CD14-positive monocyte (primary cell): ENCODE data around the gene SMCHD1. TPM values are rescaled to one million over a fixed set of nuclear protein-coding genes. Genes with fewer than 3 reads are reported as not detected.

Source experiments
- DNase-seq, 3 donors: peaks; one replicate each; pipeline ENCODE4 v3.0.0-alpha.2; 2011 to 2022
- H2AFZ ChIP-seq: 2 replicates; pipeline ENCODE4 v1.6.0; 2012; ENCODE audit warnings: mild to moderate bottlenecking, low read depth, low read length, inconsistent platforms; ENCODE audit not compliant: insufficient read depth, poor library complexity, severe bottlenecking
- H3K27ac ChIP-seq, 2 donors: 1 replicate in 1 of 2; 2 replicates in 1 of 2; pipeline ENCODE4 v1.5.1; 2012 to 2013; ENCODE audit warnings: low read length in 2 of 2, control low read depth in 1 of 2, inconsistent platforms in 1 of 2, low read depth in 1 of 2, mild to moderate bottlenecking in 1 of 2
- H3K27me3 ChIP-seq, 2 donors: one replicate each; pipeline versions ENCODE4 v1.6.0 to v1.6.1; 2011 to 2013; ENCODE audit warnings: low read length in 2 of 2; ENCODE audit not compliant: control insufficient read depth in 2 of 2, insufficient read depth in 2 of 2
- H3K36me3 ChIP-seq, 2 donors: replicated peaks in 1 of 2; 1 replicate in 1 of 2; 2 replicates in 1 of 2; pipeline versions ENCODE4 v1.5.1 to v1.6.1; 2012 to 2013; ENCODE audit warnings: low read length in 2 of 2, control low read depth in 1 of 2, inconsistent platforms in 1 of 2, mild to moderate bottlenecking in 1 of 2; ENCODE audit not compliant: insufficient read depth in 2 of 2, control insufficient read depth in 1 of 2
- H3K4me1 ChIP-seq, 2 donors: 1 replicate in 1 of 2; 2 replicates in 1 of 2; pipeline versions ENCODE4 v1.5.1 to v1.6.1; 2012 to 2013; ENCODE audit warnings: low read length in 2 of 2, control low read depth in 1 of 2, inconsistent platforms in 1 of 2, mild to moderate bottlenecking in 1 of 2, moderate library complexity in 1 of 2; ENCODE audit not compliant: insufficient read depth in 2 of 2, control insufficient read depth in 1 of 2
- H3K4me2 ChIP-seq: replicated peaks from 2 replicates; pipeline ENCODE3; 2012; ENCODE audit warnings: low read length, moderate library complexity, mild to moderate bottlenecking; ENCODE audit not compliant: poor library complexity, severe bottlenecking; ENCODE audit errors: extremely low read depth
- H3K4me3 ChIP-seq, 3 experiments: fragments of 200-600 bp in 1 of 3; sonication (generic) in 1 of 3; replicated peaks in 1 of 3; 1 replicate in 2 of 3; 2 replicates in 1 of 3; pipeline ENCODE4 v1.5.1; 2011 to 2013; ENCODE audit warnings: low read length in 3 of 3, mild to moderate bottlenecking in 3 of 3, control low read depth in 2 of 3, low read depth in 2 of 3, inconsistent platforms in 1 of 3, moderate library complexity in 1 of 3
- H3K79me2 ChIP-seq: 2 replicates; pipeline ENCODE4 v1.6.0; 2012; ENCODE audit warnings: mild to moderate bottlenecking, control low read depth, inconsistent platforms, low read length, moderate library complexity; ENCODE audit not compliant: insufficient read depth
- H3K9ac ChIP-seq: 2 replicates; pipeline ENCODE4 v1.6.0; 2017; ENCODE audit warnings: low read length, mild to moderate bottlenecking; ENCODE audit not compliant: insufficient read depth, poor library complexity, severe bottlenecking
- H3K9me3 ChIP-seq, 2 donors: replicated peaks in 1 of 2; 1 replicate in 1 of 2; 2 replicates in 1 of 2; pipeline versions ENCODE4 v1.5.1 to v1.6.1; 2012 to 2013; ENCODE audit warnings: low read length in 2 of 2, control low read depth in 1 of 2; ENCODE audit not compliant: control insufficient read depth in 1 of 2, insufficient read depth in 1 of 2
- H4K20me1 ChIP-seq: 2 replicates; pipeline ENCODE4 v1.6.0; 2012; ENCODE audit warnings: mild to moderate bottlenecking, low read length, control low read depth, moderate library complexity; ENCODE audit not compliant: insufficient read depth
- H3K27ac Mint-ChIP-seq, 7 donors: one replicate each; pipeline ENCODE4 v1.8.0; 2020; ENCODE audit warnings: mild to moderate bottlenecking in 7 of 7, mixed read lengths in 7 of 7, moderate library complexity in 6 of 7, inconsistent platforms in 2 of 7
- H3K27me3 Mint-ChIP-seq, 3 donors: one replicate each; pipeline ENCODE4 v1.8.0; 2021 to 2022; ENCODE audit warnings: low read depth in 3 of 3, mild to moderate bottlenecking in 3 of 3, mixed read lengths in 3 of 3, moderate library complexity in 3 of 3, inconsistent platforms in 1 of 3
- H3K36me3 Mint-ChIP-seq, 2 donors: one replicate each; pipeline ENCODE4 v1.8.0; 2020; ENCODE audit warnings: mixed read lengths in 2 of 2, inconsistent platforms in 1 of 2, mild to moderate bottlenecking in 1 of 2
- H3K4me1 Mint-ChIP-seq: one replicate; pipeline ENCODE4 v1.8.0; 2020; ENCODE audit warnings: mild to moderate bottlenecking, mixed read lengths
- H3K4me3 Mint-ChIP-seq, 2 donors: one replicate each; pipeline ENCODE4 v1.8.0; 2020; ENCODE audit warnings: mild to moderate bottlenecking in 2 of 2, mixed read lengths in 2 of 2, moderate library complexity in 1 of 2
- H3K9me3 Mint-ChIP-seq, 7 donors: one replicate each; pipeline ENCODE4 v1.8.0; 2020 to 2022; ENCODE audit warnings: mixed read lengths in 7 of 7, mild to moderate bottlenecking in 6 of 7, moderate library complexity in 6 of 7, inconsistent platforms in 2 of 7
- CTCF ChIP-seq: fragments of 200-600 bp; IDR thresholded peaks from one replicate; pipeline ENCODE4 v1.8.0; 2022; ENCODE audit warnings: antibody characterized with exemption, mild to moderate bottlenecking
- WGBS: methylation state at CpG from one replicate; pipeline ENCODE4 v1.1.5; 2013; ENCODE audit warnings: missing lambda C conversion rate; ENCODE audit not compliant: insufficient coverage; 5-methylcytosine and 5-hydroxymethylcytosine counted together
- intact Hi-C, 2 donors: fragments of 100-400 bp; cut with micrococcal nuclease; formaldehyde crosslinking; loops; one replicate each; pipeline versions ENCODE4 v1.15.0 to v1.15.1; 2023
- polyA plus RNA-seq, 3 donors: library from polyadenylated mRNA; depleted of rRNA in 1 of 3; unstranded in 2 of 3; stranded (reverse) in 1 of 3; fragments of 300-500 nt in 2 of 3; fragments of >200 nt in 1 of 3; fragmentation: Illumina TruSeq in 2 of 3; gene quantifications; 1 replicate in 2 of 3; 2 replicates in 1 of 3; pipeline ENCODE4 v1.2.3, GENCODE V29; 2012 to 2021
- small RNA-seq: library from RNA; depleted of rRNA; stranded (forward); fragments of <200 nt; gene quantifications from one replicate; pipeline ENCODE3, GENCODE V24; 2012; ENCODE audit warnings: low read depth; ENCODE audit not compliant: insufficient read length

Gene SMCHD1
- polyA plus RNA-seq, 3 donors = 12.7 to 45.5 (median 16.8) TPM

DNA sequence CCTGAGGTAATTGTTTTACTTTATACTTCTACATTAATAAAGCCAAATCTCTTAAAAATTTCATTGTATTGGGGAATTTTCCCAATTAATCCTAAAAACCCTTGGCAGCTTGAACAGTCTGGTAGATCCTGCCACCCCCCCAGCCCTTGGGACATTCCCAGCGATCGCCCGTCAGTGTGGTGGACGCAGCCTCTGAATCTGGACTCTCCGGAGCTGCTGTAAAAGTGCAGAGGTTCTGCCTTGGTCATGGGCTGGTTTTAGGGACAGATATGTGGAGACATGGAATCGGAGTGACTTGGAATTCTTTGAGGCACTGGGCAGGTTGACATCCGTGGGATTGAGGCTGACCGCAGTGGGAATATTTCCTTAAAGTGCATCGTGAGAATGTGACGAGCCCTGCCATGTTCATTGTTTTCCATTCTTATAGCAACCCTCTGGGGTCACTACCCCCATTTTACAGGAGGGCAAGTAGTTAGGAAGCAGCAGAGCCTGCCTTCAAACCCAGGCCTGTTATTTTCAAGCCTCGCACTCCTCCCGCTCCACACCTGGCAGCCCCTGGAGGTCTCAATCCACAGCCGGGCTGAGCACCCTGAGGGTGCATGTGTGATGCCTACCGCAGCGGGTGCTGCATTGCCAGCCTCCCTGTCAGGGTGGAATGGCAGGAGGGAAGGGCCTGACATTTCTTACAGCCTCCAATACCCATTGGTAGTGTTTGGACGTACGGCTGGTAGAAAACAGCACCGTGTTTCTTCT, 197.8 kb downstream of the SMCHD1 start:
- peaks cover 98% of the 10 kb centered on the region for H4K20me1 ChIP-seq
- H3K4me1 ChIP-seq = peaks cover 79 to 92% of the 10 kb centered on the region in 2 donors
- H3K4me3 Mint-ChIP-seq = no peak overlapping the region
- H3K36me3 ChIP-seq = peaks cover 45 to 59% of the 10 kb centered on the region in 2 donors
- no peak for DNase-seq
- H3K9me3 Mint-ChIP-seq = no peaks in the 10 kb centered on the region
- no peak overlapping the region for H3K4me3 ChIP-seq
- no peak overlapping the region for H3K4me2 ChIP-seq
- peaks cover 88% of the 10 kb centered on the region for H3K4me1 Mint-ChIP-seq
- intact Hi-C loops = no loop called here
- no peak overlapping the region for H2AFZ ChIP-seq
- no peak overlapping the region for H3K9ac ChIP-seq
- peak overlapping the region; percentile 36 to 98 for H3K27ac ChIP-seq
- WGBS = 100% methylated on average over 4 of the region's 18 CpGs
- H3K36me3 Mint-ChIP-seq = peaks cover 59 to 73% of the 10 kb centered on the region in 2 donors
- no peak for TF ChIP-seq CTCF
- H3K27me3 Mint-ChIP-seq = peaks cover 0 to 2% (median 0%) of the 10 kb centered on the region in 3 donors
- H3K27me3 ChIP-seq = no peaks in the 10 kb centered on the region
- H3K27ac Mint-ChIP-seq = no peak overlapping the region
- peaks cover 81% of the 10 kb centered on the region for H3K79me2 ChIP-seq
- H3K9me3 ChIP-seq = no peaks in the 10 kb centered on the region

DNA sequence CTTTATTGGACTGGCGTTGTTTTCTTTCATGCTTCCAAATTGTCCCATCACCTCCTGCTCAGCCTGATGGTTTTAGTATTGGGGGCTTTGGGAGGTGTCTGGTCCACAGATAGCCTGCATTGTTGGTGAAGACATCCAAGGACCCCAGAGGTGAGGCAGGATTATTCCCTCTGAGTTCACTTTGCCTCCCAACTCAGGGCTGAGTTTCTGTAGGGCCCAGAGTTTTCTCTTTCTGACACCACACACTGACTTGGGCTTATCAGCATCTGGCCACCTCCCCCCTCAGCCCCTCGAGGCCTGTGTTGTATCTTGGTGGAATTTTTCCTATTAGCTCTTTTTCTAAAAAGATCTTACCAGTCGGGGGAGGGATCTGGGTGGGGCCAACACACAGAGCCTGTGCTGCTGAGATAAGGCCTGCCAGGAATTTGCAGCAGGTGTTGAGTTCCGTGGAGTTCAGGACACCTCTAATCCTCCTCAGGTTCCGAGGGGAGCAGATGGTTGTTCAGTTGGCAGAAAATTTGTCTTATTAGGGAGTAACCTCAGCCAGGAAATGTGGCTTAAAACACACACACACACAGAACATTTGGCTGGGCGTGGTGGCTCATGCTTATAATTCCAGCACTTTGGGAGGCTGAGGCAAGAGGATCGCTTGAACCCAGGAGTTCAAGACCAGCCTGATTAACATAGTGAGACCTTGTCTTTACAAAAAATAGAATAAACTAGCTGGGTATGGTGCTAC, 198.6 kb downstream of the SMCHD1 start:
- H3K27me3 ChIP-seq = no peaks in the 10 kb centered on the region
- peak overlapping the region; percentile 54 to 96 (median 84) for H3K27ac Mint-ChIP-seq
- peaks cover 87% of the 10 kb centered on the region for H3K4me1 Mint-ChIP-seq
- intact Hi-C loops = no loop called here
- H3K27ac ChIP-seq = peak overlapping the region; percentile 36 to 98
- H3K36me3 ChIP-seq = peaks cover 45 to 59% of the 10 kb centered on the region in 2 donors
- H2AFZ ChIP-seq = no peak overlapping the region
- DNase-seq = no peak
- no peaks in the 10 kb centered on the region for H3K9me3 ChIP-seq
- H3K4me1 ChIP-seq = peaks cover 81 to 93% of the 10 kb centered on the region in 2 donors
- peaks cover 98% of the 10 kb centered on the region for H4K20me1 ChIP-seq
- WGBS = 54% methylated on average over 3 of the region's 7 CpGs
- H3K9ac ChIP-seq = no peak overlapping the region
- peaks cover 0 to 2% (median 0%) of the 10 kb centered on the region in 7 donors for H3K9me3 Mint-ChIP-seq
- no peak overlapping the region for H3K4me2 ChIP-seq
- no peak overlapping the region for H3K4me3 Mint-ChIP-seq
- H3K27me3 Mint-ChIP-seq = peaks cover 0 to 2% (median 0%) of the 10 kb centered on the region in 3 donors
- no peak overlapping the region for H3K4me3 ChIP-seq
- TF ChIP-seq CTCF = no peak
- H3K36me3 Mint-ChIP-seq = peaks cover 55 to 76% of the 10 kb centered on the region in 2 donors
- H3K79me2 ChIP-seq = peaks cover 80% of the 10 kb centered on the region

Small RNAs within 50 kb of the gene (small RNA-seq; reads per million reads assigned to genes)
- not detected for gene RF00019
- not detected for gene RNU6-340P

Other genes starting within 250 kb of the SMCHD1 start
- 1 to 10 TPM; 3.0 to 4.1 (median 3.3) TPM for gene METTL4, start 84.2 kb upstream of the SMCHD1 start, polyA plus RNA-seq
- under 1 TPM in 1 of 3 donors, not detected in 2; 0.07 TPM for gene NDC80, start 84.2 kb upstream of the SMCHD1 start, polyA plus RNA-seq
- gene EMILIN2, start 191.3 kb downstream of the SMCHD1 start, polyA plus RNA-seq = 10 to 100 TPM; 30.5 to 43.2 (median 33.8) TPM